ENCODE data around the gene ADAMTS9. TPM values are rescaled to one million over a fixed set of nuclear protein-coding genes. Genes with fewer than 3 reads are reported as not detected.

The ADAMTS9 gene
- total RNA-seq, 1 experiment from 2014 or later: 0.46 TPM

- Histone ChIP-seq H3K4me1 (ENCODE audit: insufficient read depth, low read length) (no peaks in the 10 kb centered on the region), H2BK5ac (ENCODE audit: insufficient read length, low read length) (no peak overlapping the region), H2BK20ac (ENCODE audit: low read depth, low read length, poor library complexity, severe bottlenecking) (no peak overlapping the region), H4K5ac (ENCODE audit: insufficient read length, low read depth, low read length) (no peak overlapping the region), H3T11ph (ENCODE audit: low read length) (no peak overlapping the region), H2AK5ac (ENCODE audit: insufficient read length, low read length) (no peak overlapping the region), H3K23me2 (ENCODE audit: insufficient read length, low read depth, low read length, poor library complexity, severe bottlenecking) (no peaks in the 10 kb centered on the region), H3K9me3 (ENCODE audit: control insufficient read depth, low read depth, low read length) (no peaks in the 10 kb centered on the region), H3K27ac (ENCODE audit: insufficient read length, low read depth, low read length) (no peak overlapping the region), H3K18ac (ENCODE audit: insufficient read length, low read depth, low read length) (no peak overlapping the region), H3K14ac (ENCODE audit: insufficient read depth, low read length) (no peak overlapping the region), H3K79me1 (ENCODE audit: insufficient read depth, low read depth, low read length, poor library complexity, severe bottlenecking) (no peaks in the 10 kb centered on the region), H3K9ac (ENCODE audit: extremely low read depth, insufficient read length, low read length) (no peak overlapping the region), H2BK12ac (ENCODE audit: insufficient read length, low read depth, low read length) (no peak overlapping the region), H4K20me1 (ENCODE audit: control insufficient read depth, insufficient read depth, insufficient read length) (no peaks in the 10 kb centered on the region), H3K4me2 (ENCODE audit: insufficient read depth, insufficient read length, low read length) (no peak overlapping the region), H3K56ac (ENCODE audit: insufficient read length, low read depth, low read length) (no peak overlapping the region), H2BK120ac (ENCODE audit: low read depth, low read length, poor library complexity, severe bottlenecking) (no peak overlapping the region), H4K91ac (ENCODE audit: insufficient read length, low read depth, low read length) (no peak overlapping the region), H3K4ac (ENCODE audit: low read depth, low read length) (no peak overlapping the region), H4K8ac (replicated peaks; ENCODE audit: insufficient read length, low read depth, low read length) (no peak overlapping the region), H3K27me3 (ENCODE audit: insufficient read depth, low read length) (no peaks in the 10 kb centered on the region), H2AFZ (ENCODE audit: low read length) (no peak overlapping the region), H2BK15ac (ENCODE audit: low read depth, low read length) (no peak overlapping the region), H3K79me2 (ENCODE audit: insufficient read depth, low read length) (no peaks in the 10 kb centered on the region), H3K23ac (ENCODE audit: insufficient read length, low read depth, low read length) (no peak overlapping the region)
- no peaks in the 10 kb centered on the region for H3K36me3 Mint-ChIP-seq (ENCODE audit: insufficient read depth in 1 of 3, low read depth in 3 of 3)
- TF ChIP-seq CTCF (conservative IDR thresholded peaks at IDR 0.05): no peak
- H3K4me3 Mint-ChIP-seq: no peak overlapping the region
- WGBS (ENCODE audit: extremely low coverage, insufficient read length, low lambda C conversion rate): no CpG with 5 or more reads among the region's 3 CpGs
- H3K27ac Mint-ChIP-seq: no peak overlapping the region
- H3K9me3 Mint-ChIP-seq: no peaks in the 10 kb centered on the region
- DNase-seq: no peak
- H3K4me1 Mint-ChIP-seq: peaks cover 14 to 17% of the 10 kb centered on the region in 2 experiments
- H3K27me3 Mint-ChIP-seq (ENCODE audit: low read depth): peaks cover 2% of the 10 kb centered on the region; the same call in 1 of the 2 replicates
Measured at GRCh38 chr3:64653101-64653500, 34.7 kb downstream of the ADAMTS9 start.
